Testis (tissue), 3 donors: ENCODE data around the gene ITIH1. TPM values are rescaled to one million over a fixed set of nuclear protein-coding genes. Genes with fewer than 3 reads are reported as not detected.

ENCODE experiments used
- DNase-seq: peaks from one replicate; pipeline ENCODE4 v3.0.0-alpha.2; 2019
- H3K27ac ChIP-seq, 2 donors: fragments of 200-600 bp; sonication (generic); one replicate each; pipeline ENCODE4 v1.5.1; 2019
- H3K27me3 ChIP-seq: fragments of 200-600 bp; sonication (generic); one replicate; pipeline ENCODE4 v1.5.1; 2019
- H3K36me3 ChIP-seq: fragments of 200-600 bp; sonication (generic); one replicate; pipeline ENCODE4 v1.5.1; 2017; ENCODE audit warnings: low read depth; ENCODE audit errors: missing control alignments
- H3K4me1 ChIP-seq: fragments of 200-600 bp; sonication (generic); one replicate; pipeline ENCODE4 v1.5.1; 2019
- H3K4me3 ChIP-seq, 2 donors: fragments of 200-600 bp; sonication (generic); one replicate each; pipeline ENCODE4 v1.5.1; 2017 to 2019
- H3K9me3 ChIP-seq: fragments of 200-600 bp; sonication (generic); one replicate; pipeline ENCODE4 v1.5.1; 2017
- POLR2A ChIP-seq: fragments of 450-650 bp; IDR thresholded peaks from one replicate; pipeline ENCODE4 v1.6.1; 2017; ENCODE audit warnings: antibody characterized with exemption, mild to moderate bottlenecking, moderate library complexity
- WGBS, 2 donors: methylation state at CpG; one replicate each; pipeline ENCODE4 v1.1.5; 2018; 5-methylcytosine and 5-hydroxymethylcytosine counted together
- intact Hi-C: fragments of 100-400 bp; cut with DNase I; formaldehyde crosslinking; loops from one replicate; pipeline ENCODE4 v1.15.1; 2023; ENCODE audit warnings: low total_unique reads
- polyA plus RNA-seq: library from polyadenylated mRNA; stranded (reverse); fragments of 350-450 nt; fragmentation: Illumina TruSeq; extraction: RNeasy Lipid Tissue Mini Kit (QIAGEN cat#74804); gene quantifications from one replicate; pipeline ENCODE4 v1.2.3, GENCODE V29; 2014; ENCODE audit warnings: low read depth, low replicate concordance; ENCODE audit not compliant: insufficient read depth
- total RNA-seq, 2 donors: library from RNA; depleted of rRNA; stranded (reverse); fragments of >200 nt; gene quantifications; one replicate each; pipeline ENCODE4 v1.2.3, GENCODE V29; 2016
- TF ChIP-seq, protein P1 (sequence below), 3 experiments: fragments of 450-650 bp in 2 of 3; fragments of 200-600 bp in 1 of 3; sonication (generic) in 1 of 3; IDR thresholded peaks; one replicate each; pipeline ENCODE4 v1.5.1; 2016 to 2019; ENCODE audit warnings: antibody characterized with exemption in 3 of 3, mild to moderate bottlenecking in 2 of 3, moderate library complexity in 1 of 3

ITIH1 gene
- total and polyA plus RNA-seq, 3 donors from 2014 or later = 1.8 to 3.5 (median 2.9) TPM

DNA sequence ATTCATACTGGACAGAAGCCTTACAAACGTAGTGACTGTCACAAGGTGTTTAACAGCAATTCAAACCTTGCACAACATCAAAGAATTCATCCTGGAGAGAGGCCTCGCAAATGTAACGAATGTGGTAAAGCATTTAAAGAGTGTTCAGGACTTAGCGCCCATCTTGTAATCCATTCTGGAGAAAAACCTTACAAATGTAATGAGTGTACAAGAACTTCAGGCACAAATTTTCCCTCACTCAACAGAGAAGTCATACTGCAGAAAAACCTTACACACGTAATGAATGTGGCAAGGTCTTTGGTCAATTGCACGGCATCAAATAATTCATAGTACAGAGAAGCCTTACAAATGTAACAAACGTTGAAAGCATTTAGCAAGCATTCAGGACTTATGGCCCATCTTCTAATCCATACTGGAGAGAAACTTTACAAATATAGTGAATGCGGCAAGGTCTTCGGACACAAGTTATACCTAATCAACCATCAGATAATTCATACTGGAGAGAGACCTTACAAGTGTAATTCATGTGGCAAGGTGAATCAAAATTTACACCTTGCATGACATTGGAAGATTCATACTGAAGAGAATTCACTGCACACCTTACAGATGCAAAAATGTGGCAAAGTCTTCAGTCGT, 44.0 kb upstream of the ITIH1 start:
- intact Hi-C loops = no loop called here
- H3K27ac ChIP-seq = no peak overlapping the region
- DNase-seq = no peak
- no peaks in the 10 kb centered on the region for H3K27me3 ChIP-seq
- no peaks in the 10 kb centered on the region for H3K4me1 ChIP-seq
- no peaks in the 10 kb centered on the region for H3K9me3 ChIP-seq
- H3K36me3 ChIP-seq = no peaks in the 10 kb centered on the region
- WGBS, 2 donors = 85 to 93% methylated on average over 10 of the region's 10 CpGs
- no peak overlapping the region for H3K4me3 ChIP-seq
- TF ChIP-seq POLR2A = no peak
- TF ChIP-seq, protein P1, sequence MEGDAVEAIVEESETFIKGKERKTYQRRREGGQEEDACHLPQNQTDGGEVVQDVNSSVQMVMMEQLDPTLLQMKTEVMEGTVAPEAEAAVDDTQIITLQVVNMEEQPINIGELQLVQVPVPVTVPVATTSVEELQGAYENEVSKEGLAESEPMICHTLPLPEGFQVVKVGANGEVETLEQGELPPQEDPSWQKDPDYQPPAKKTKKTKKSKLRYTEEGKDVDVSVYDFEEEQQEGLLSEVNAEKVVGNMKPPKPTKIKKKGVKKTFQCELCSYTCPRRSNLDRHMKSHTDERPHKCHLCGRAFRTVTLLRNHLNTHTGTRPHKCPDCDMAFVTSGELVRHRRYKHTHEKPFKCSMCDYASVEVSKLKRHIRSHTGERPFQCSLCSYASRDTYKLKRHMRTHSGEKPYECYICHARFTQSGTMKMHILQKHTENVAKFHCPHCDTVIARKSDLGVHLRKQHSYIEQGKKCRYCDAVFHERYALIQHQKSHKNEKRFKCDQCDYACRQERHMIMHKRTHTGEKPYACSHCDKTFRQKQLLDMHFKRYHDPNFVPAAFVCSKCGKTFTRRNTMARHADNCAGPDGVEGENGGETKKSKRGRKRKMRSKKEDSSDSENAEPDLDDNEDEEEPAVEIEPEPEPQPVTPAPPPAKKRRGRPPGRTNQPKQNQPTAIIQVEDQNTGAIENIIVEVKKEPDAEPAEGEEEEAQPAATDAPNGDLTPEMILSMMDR (IDR thresholded peaks at IDR 0.05) = no peak

DNA sequence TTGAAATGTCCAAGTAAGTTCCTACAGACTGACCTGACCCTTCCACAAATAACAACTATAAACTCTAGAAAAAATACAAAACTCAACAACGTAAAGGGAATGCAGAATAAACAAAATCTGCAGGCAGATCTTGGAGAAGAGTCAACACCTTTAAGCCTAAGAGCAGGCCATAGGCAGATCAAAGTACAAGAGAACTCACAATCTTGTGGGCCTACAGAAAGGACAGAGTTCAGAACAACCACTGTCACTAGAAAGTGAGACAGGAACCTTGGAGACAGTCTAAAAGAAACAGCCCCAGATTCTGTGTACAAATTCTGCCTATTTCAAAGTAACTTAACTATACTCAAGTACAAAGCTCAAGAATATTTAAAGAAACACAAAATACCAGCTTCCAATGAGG, 37.7 kb upstream of the ITIH1 start:
- TF ChIP-seq, protein P1 (IDR thresholded peaks at IDR 0.05) = no peak
- TF ChIP-seq POLR2A = no peak
- 68 to 71% methylated on average over 1 of the region's 1 CpG for WGBS, 2 donors
- DNase-seq = no peak
- Histone ChIP-seq H3K27ac (no peak overlapping the region), H3K9me3 (no peaks in the 10 kb centered on the region), H3K4me1 (no peaks in the 10 kb centered on the region), H3K36me3 (no peaks in the 10 kb centered on the region), H3K4me3 (no peak overlapping the region), H3K27me3 (no peaks in the 10 kb centered on the region)
- intact Hi-C loops = no loop called here

DNA sequence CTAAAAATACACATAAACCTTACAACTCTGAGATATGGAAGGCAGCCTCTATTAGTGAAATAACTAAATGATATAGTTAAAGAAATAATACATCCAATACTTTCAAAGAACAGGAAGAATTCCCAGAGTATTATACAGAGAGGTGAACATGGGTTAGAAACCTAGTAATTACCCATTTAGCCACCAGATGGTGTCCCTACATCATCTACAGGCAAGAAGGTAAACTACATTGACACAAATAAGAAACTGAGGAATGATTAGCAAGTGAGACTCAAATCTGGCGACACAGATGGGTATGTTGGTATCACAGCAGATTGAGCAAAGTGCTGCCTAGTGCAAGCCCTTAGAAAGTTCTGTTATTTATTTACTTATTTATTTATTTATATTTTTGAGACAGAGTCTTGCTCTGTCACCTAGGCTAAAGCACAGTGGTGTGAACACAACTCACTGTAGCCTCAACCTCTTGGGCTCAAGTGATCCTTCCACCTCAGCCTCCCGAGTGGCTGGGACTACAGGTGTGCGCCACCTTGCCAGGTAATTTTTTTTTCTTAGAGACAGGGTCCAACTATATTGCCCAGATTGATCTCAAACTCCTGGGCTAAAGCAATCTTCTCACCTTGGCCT, 34.9 kb upstream of the ITIH1 start:
- Histone ChIP-seq H3K9me3 (no peaks in the 10 kb centered on the region), H3K4me3 (no peak overlapping the region), H3K27ac (no peak overlapping the region), H3K27me3 (no peaks in the 10 kb centered on the region), H3K4me1 (no peaks in the 10 kb centered on the region), H3K36me3 (no peaks in the 10 kb centered on the region)
- no peak for DNase-seq
- intact Hi-C loops = no loop called here
- WGBS, 2 donors = 86 to 91% methylated on average over 3 of the region's 3 CpGs
- TF ChIP-seq POLR2A = no peak
- TF ChIP-seq, protein P1 (IDR thresholded peaks at IDR 0.05) = peak; percentile 21 to 50 (median 43)

- TF ChIP-seq, protein P1 (IDR thresholded peaks at IDR 0.05) = no peak
- TF ChIP-seq POLR2A = no peak
- H3K27me3 ChIP-seq = no peaks in the 10 kb centered on the region
- intact Hi-C loops = no loop called here
- no peaks in the 10 kb centered on the region for H3K36me3 ChIP-seq
- WGBS, 2 donors = 86 to 91% methylated on average over 5 of the region's 5 CpGs
- no peaks in the 10 kb centered on the region for H3K4me1 ChIP-seq
- no peak overlapping the region for H3K27ac ChIP-seq
- no peaks in the 10 kb centered on the region for H3K9me3 ChIP-seq
- no peak for DNase-seq
- no peak overlapping the region for H3K4me3 ChIP-seq
Observed at GRCh38 chr3:52743152-52743551, 34.2 kb upstream of the ITIH1 start.

DNA sequence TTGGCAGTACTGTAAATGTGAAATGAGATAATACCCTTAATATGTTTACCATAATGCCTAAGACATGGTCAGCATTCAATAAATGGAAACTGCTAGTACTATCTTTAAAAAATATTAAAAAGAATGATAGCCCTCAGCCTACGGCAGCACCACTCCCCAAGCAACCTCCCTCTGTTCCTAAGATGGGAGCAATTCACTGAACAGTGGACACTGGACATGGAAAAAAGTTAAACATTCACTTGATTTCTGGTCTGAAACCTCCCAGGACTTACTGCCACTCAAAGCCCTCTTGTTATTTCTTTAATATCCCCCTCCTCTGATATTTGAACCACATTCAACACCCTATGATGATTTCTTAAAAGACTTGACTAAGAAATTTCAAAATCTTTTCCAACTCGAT, 33.7 kb upstream of the ITIH1 start:
- WGBS, 2 donors = 86 to 91% methylated on average over 2 of the region's 2 CpGs
- Histone ChIP-seq H3K9me3 (no peaks in the 10 kb centered on the region), H3K4me3 (no peak overlapping the region), H3K4me1 (no peaks in the 10 kb centered on the region), H3K27me3 (no peaks in the 10 kb centered on the region), H3K36me3 (no peaks in the 10 kb centered on the region), H3K27ac (no peak overlapping the region)
- intact Hi-C loops = no loop called here
- DNase-seq = no peak
- TF ChIP-seq POLR2A = no peak
- TF ChIP-seq, protein P1 (IDR thresholded peaks at IDR 0.05) = no peak
